Muscle layer of colon (tissue), 2 donors: ENCODE measurements around the gene RASA3.
"Not testable (repeated sequence)": the region's sequence is repeated elsewhere in the genome, so short reads cannot be mapped to it uniquely, and the experiment has no call there.

ENCODE experiments used
- H3K27ac ChIP-seq: one replicate; pipeline ENCODE4 v1.7.0; 2013; ENCODE audit warnings: low read depth, mild to moderate bottlenecking, low read length, moderate library complexity
- H3K27me3 ChIP-seq, 2 donors: one replicate each; pipeline ENCODE4 v1.7.0; 2013; ENCODE audit warnings: low read length in 2 of 2, mild to moderate bottlenecking in 2 of 2; ENCODE audit not compliant: insufficient read depth in 2 of 2, control insufficient read depth in 1 of 2
- H3K36me3 ChIP-seq: one replicate; pipeline ENCODE4 v1.7.0; 2013; ENCODE audit warnings: mild to moderate bottlenecking, low read length; ENCODE audit not compliant: insufficient read depth
- H3K4me1 ChIP-seq: one replicate; pipeline ENCODE4 v1.7.0; 2013; ENCODE audit warnings: mild to moderate bottlenecking, low read length; ENCODE audit not compliant: insufficient read depth
- H3K4me3 ChIP-seq, 2 donors: one replicate each; pipeline ENCODE4 v1.7.0; 2013; ENCODE audit warnings: low read length in 2 of 2, low read depth in 1 of 2, mild to moderate bottlenecking in 1 of 2, moderate library complexity in 1 of 2
- H3K9ac ChIP-seq: one replicate; pipeline ENCODE4 v1.7.0; 2013; ENCODE audit warnings: low read length
- H3K9me3 ChIP-seq: one replicate; pipeline ENCODE4 v1.7.0; 2013; ENCODE audit warnings: mild to moderate bottlenecking, low read length
- donor health status: abdominal sarcoma.
- donor health status: Adenocarcinoma of cecum.

Gene RASA3

GRCh38 chr13:114114006-114114640 lies 18.3 kb downstream of the RASA3 start:
- H3K4me3 ChIP-seq: no peak overlapping the region
- H3K27ac ChIP-seq: no peak overlapping the region
- peaks cover 3% of the 10 kb centered on the region for H3K4me1 ChIP-seq
- no peak overlapping the region for H3K9ac ChIP-seq
- no peaks in the 10 kb centered on the region for H3K9me3 ChIP-seq
- H3K27me3 ChIP-seq: no peaks in the 10 kb centered on the region
- H3K36me3 ChIP-seq: no peaks in the 10 kb centered on the region

- H3K4me1 ChIP-seq, H3K27me3 ChIP-seq, H3K9ac ChIP-seq, H3K9me3 ChIP-seq, H3K4me3 ChIP-seq, H3K36me3 ChIP-seq, H3K27ac ChIP-seq: not testable (repeated sequence)
Observed at GRCh38 chr13:114113395-114113794, 19.0 kb downstream of the RASA3 start.

- Histone ChIP-seq H3K36me3 (no peaks in the 10 kb centered on the region), H3K27me3 (no peaks in the 10 kb centered on the region), H3K4me3 (no peak overlapping the region), H3K9me3 (no peaks in the 10 kb centered on the region), H3K9ac (no peak overlapping the region), H3K27ac (no peak overlapping the region), H3K4me1 (peaks cover 4% of the 10 kb centered on the region)
Observed at GRCh38 chr13:114112826-114113322, 19.5 kb downstream of the RASA3 start.

- peaks cover 10% of the 10 kb centered on the region for H3K4me1 ChIP-seq
- no peak overlapping the region for H3K9ac ChIP-seq
- H3K36me3 ChIP-seq: no peaks in the 10 kb centered on the region
- no peaks in the 10 kb centered on the region for H3K27me3 ChIP-seq
- H3K27ac ChIP-seq: no peak overlapping the region
- no peak overlapping the region for H3K4me3 ChIP-seq
- H3K9me3 ChIP-seq: no peaks in the 10 kb centered on the region
Observed at GRCh38 chr13:114112231-114112825, 20.1 kb downstream of the RASA3 start.

GRCh38 chr13:114111577-114111976 lies 20.8 kb downstream of the RASA3 start:
- Histone ChIP-seq H3K4me1 (peaks cover 10% of the 10 kb centered on the region), H3K36me3 (no peaks in the 10 kb centered on the region), H3K27ac (no peak overlapping the region), H3K4me3 (no peak overlapping the region), H3K9ac (no peak overlapping the region), H3K9me3 (no peaks in the 10 kb centered on the region), H3K27me3 (no peaks in the 10 kb centered on the region)

GRCh38 chr13:114110830-114111189 lies 21.6 kb downstream of the RASA3 start:
- not testable (repeated sequence) for H3K36me3 ChIP-seq, H3K27ac ChIP-seq, H3K4me3 ChIP-seq, H3K9ac ChIP-seq, H3K9me3 ChIP-seq, H3K27me3 ChIP-seq
- H3K4me1 ChIP-seq: peaks cover 12% of the 10 kb centered on the region

- Histone ChIP-seq H3K4me1 (peaks cover 18% of the 10 kb centered on the region), H3K27ac (no peak overlapping the region), H3K9ac (no peak overlapping the region), H3K27me3 (no peaks in the 10 kb centered on the region), H3K4me3 (no peak overlapping the region), H3K9me3 (no peaks in the 10 kb centered on the region), H3K36me3 (no peaks in the 10 kb centered on the region)
Observed at GRCh38 chr13:114110091-114110829, 22.2 kb downstream of the RASA3 start.

- no peak overlapping the region for H3K27ac ChIP-seq
- no peak overlapping the region for H3K4me3 ChIP-seq
- no peaks in the 10 kb centered on the region for H3K36me3 ChIP-seq
- no peaks in the 10 kb centered on the region for H3K27me3 ChIP-seq
- H3K9me3 ChIP-seq: no peaks in the 10 kb centered on the region
- H3K4me1 ChIP-seq: peaks cover 21% of the 10 kb centered on the region
- no peak overlapping the region for H3K9ac ChIP-seq
Observed at GRCh38 chr13:114109641-114110041, 22.8 kb downstream of the RASA3 start.

GRCh38 chr13:114108894-114109293 lies 23.5 kb downstream of the RASA3 start:
- Histone ChIP-seq H3K9me3 (no peaks in the 10 kb centered on the region), H3K9ac (no peak overlapping the region), H3K36me3 (no peaks in the 10 kb centered on the region), H3K4me3 (no peak overlapping the region), H3K4me1 (peaks cover 21% of the 10 kb centered on the region), H3K27ac (no peak overlapping the region), H3K27me3 (no peaks in the 10 kb centered on the region)

- no peaks in the 10 kb centered on the region for H3K9me3 ChIP-seq
- no peak overlapping the region for H3K27ac ChIP-seq
- H3K27me3 ChIP-seq: no peaks in the 10 kb centered on the region
- H3K36me3 ChIP-seq: no peaks in the 10 kb centered on the region
- no peak overlapping the region for H3K4me3 ChIP-seq
- peaks cover 21% of the 10 kb centered on the region for H3K4me1 ChIP-seq
- H3K9ac ChIP-seq: no peak overlapping the region
Observed at GRCh38 chr13:114108141-114108761, 24.2 kb downstream of the RASA3 start.

- Histone ChIP-seq H3K36me3 (no peaks in the 10 kb centered on the region), H3K4me1 (peaks cover 21% of the 10 kb centered on the region), H3K27me3 (no peaks in the 10 kb centered on the region), H3K9me3 (no peaks in the 10 kb centered on the region), H3K27ac (no peak overlapping the region), H3K4me3 (no peak overlapping the region), H3K9ac (no peak overlapping the region)
Observed at GRCh38 chr13:114107686-114108081, 24.7 kb downstream of the RASA3 start.
